Measurements from ENCODE around the gene CALML5.

Gene CALML5

GRCh38 chr10:5532618-5533097 is 33.3 kb upstream of the CALML5 start:
- DNase-seq, result no peak

- no peak for DNase-seq
Observed at GRCh38 chr10:5532307-5532605, 32.9 kb upstream of the CALML5 start.

GRCh38 chr10:5531558-5532306 is 32.4 kb upstream of the CALML5 start:
- DNase-seq, result no peak

- no peak for DNase-seq
Observed at GRCh38 chr10:5530846-5531557, 31.6 kb upstream of the CALML5 start.

GRCh38 chr10:5530412-5530806 is 31.0 kb upstream of the CALML5 start:
- no peak for DNase-seq

GRCh38 chr10:5529702-5530411 is 30.5 kb upstream of the CALML5 start:
- no peak for DNase-seq

- DNase-seq, result no peak
Observed at GRCh38 chr10:5528989-5529701, 29.8 kb upstream of the CALML5 start.

GRCh38 chr10:5527332-5528200 is 28.2 kb upstream of the CALML5 start:
- DNase-seq, result no peak

- no peak for DNase-seq
Observed at GRCh38 chr10:5526691-5527331, 27.4 kb upstream of the CALML5 start.

GRCh38 chr10:5525561-5526341 is 26.4 kb upstream of the CALML5 start:
- DNase-seq, result no peak

- no peak for DNase-seq
Observed at GRCh38 chr10:5524641-5525560, 25.5 kb upstream of the CALML5 start, which contains the start of gene CALML3. Gene CALML3 (plus strand): TSS chr10:5524961. CDS start chr10:5525086, 125 bp downstream.

- no peak for DNase-seq
Observed at GRCh38 chr10:5523796-5524574, 24.6 kb upstream of the CALML5 start.

- DNase-seq, result no peak
Observed at GRCh38 chr10:5522913-5523560, 23.7 kb upstream of the CALML5 start.

GRCh38 chr10:5519054-5519453 is 19.7 kb upstream of the CALML5 start:
- DNase-seq, result no peak

- DNase-seq, result no peak
Observed at GRCh38 chr10:5518143-5518542, 18.8 kb upstream of the CALML5 start.

- no peak for DNase-seq
Observed at GRCh38 chr10:5517546-5517945, 18.2 kb upstream of the CALML5 start.

- DNase-seq, result no peak
Observed at GRCh38 chr10:5515948-5516761, 16.8 kb upstream of the CALML5 start.

Data from cerebellar nuclear complex (tissue), 1 donor.